Omental fat pad (tissue), 4 donors: ENCODE results near the gene MYO1B. TPM values are rescaled to one million over a fixed set of nuclear protein-coding genes. Genes with fewer than 3 reads are reported as not detected.

Experiments
- ATAC-seq: fragments of 150-250 bp; one replicate; pipeline ENCODE4 v1.9.1; 2016; ENCODE audit warnings: mild to moderate bottlenecking, moderate library complexity; ENCODE audit not compliant: low FRiP score
- DNase-seq: peaks from one replicate; pipeline ENCODE4 v3.0.0-alpha.2; 2019; ENCODE audit warnings: low spot score
- total RNA-seq, 4 donors: library from RNA; depleted of rRNA; stranded (reverse); fragments of >200 nt; gene quantifications; one replicate each; pipeline ENCODE4 v1.1.0, GENCODE V29; 2016
- TF ChIP-seq, protein P1 (sequence below), 3 donors: fragments of 450-650 bp; IDR thresholded peaks; one replicate each; pipeline ENCODE4 v1.5.1; 2016 to 2017; ENCODE audit warnings: antibody characterized with exemption in 3 of 3, mild to moderate bottlenecking in 3 of 3, moderate library complexity in 2 of 3

Gene MYO1B
- total RNA-seq, 4 donors from 2014 or later: 37.7 to 118 (median 59.8) TPM

DNA sequence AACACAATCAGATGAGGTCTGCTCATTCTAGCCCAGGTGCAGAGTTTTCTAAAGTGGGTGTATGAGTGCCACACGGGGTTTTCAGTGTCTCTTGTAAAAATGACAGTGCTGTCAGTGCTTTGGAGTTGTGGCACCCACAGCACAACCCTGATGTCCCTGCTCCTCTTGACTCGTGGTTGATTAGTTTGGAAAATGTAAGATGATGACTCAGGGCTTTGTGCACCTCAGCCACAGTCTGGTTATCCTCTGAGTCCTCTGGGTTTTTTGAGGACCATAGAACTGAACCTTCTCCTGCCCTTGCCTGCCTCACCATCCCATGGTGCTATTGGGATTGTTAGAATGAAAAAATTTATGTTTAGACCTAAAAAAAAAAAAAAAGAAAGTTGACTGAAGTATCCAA is 105.6 kb downstream of the MYO1B start:
- DNase-seq: no peak
- TF ChIP-seq, protein P1, sequence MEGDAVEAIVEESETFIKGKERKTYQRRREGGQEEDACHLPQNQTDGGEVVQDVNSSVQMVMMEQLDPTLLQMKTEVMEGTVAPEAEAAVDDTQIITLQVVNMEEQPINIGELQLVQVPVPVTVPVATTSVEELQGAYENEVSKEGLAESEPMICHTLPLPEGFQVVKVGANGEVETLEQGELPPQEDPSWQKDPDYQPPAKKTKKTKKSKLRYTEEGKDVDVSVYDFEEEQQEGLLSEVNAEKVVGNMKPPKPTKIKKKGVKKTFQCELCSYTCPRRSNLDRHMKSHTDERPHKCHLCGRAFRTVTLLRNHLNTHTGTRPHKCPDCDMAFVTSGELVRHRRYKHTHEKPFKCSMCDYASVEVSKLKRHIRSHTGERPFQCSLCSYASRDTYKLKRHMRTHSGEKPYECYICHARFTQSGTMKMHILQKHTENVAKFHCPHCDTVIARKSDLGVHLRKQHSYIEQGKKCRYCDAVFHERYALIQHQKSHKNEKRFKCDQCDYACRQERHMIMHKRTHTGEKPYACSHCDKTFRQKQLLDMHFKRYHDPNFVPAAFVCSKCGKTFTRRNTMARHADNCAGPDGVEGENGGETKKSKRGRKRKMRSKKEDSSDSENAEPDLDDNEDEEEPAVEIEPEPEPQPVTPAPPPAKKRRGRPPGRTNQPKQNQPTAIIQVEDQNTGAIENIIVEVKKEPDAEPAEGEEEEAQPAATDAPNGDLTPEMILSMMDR (IDR thresholded peaks at IDR 0.05): no peak
- ATAC-seq: no peak

DNA sequence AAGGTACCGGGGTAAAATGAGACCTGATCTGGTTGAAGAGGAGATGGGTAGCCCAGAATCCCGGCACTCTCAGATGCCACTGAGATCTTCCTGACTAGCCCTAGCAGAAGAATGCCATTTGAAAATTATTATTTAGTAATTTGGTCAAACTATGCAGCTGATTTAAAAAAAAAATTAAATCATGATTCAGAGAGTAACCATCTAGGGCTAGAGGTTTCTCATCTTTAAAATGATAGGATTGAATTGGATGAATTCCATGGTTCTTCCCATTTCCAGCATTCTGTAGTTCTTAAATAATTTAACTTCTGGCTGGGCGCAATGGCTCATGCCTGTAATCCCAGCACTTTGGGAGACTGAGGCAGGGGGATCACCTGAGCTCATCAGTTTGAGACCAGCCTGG is 106.1 kb downstream of the MYO1B start:
- TF ChIP-seq, protein P1 (IDR thresholded peaks at IDR 0.05): no peak
- no peak for ATAC-seq
- DNase-seq: no peak

DNA sequence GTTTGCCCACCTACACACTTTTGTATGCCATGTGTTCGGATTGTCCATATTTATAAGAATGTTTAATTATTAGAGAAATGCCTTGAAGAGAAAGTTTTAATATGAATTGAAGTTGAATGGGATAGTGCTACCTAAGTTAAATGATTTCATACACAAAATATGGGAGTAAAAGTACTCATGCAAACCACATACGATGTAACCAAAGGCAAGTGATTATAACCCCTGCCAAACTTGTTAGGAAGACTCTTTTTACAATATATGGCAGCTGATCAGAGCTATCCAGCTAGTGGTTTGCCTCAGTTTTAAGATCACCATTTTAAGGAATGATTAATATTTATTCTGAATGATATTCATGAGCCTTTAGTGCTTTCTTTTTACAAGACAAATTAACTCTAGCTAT is 106.7 kb downstream of the MYO1B start:
- ATAC-seq (no peak), DNase-seq (no peak)
- TF ChIP-seq, protein P1 (IDR thresholded peaks at IDR 0.05): no peak

DNA sequence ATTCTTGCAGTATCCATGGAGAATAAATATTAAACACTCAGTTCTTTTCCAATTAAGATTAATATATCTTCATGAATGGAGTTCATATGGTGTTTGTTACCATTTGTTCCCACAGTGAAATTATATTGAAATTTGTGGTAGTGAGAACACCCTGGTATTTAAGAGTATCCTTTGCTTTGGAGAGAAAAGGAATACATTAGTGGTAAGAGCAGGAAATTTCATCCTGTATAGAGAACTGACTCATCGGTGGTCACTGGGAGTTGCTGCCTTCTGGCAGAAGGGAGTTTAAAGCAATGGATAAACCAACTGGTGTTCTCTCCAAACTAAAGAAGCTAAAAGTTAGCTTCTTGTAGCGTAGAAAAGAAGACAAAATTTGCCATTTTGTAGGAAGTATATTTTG is 107.3 kb downstream of the MYO1B start:
- TF ChIP-seq, protein P1 (IDR thresholded peaks at IDR 0.05): no peak
- no peak for DNase-seq
- ATAC-seq: no peak

DNA sequence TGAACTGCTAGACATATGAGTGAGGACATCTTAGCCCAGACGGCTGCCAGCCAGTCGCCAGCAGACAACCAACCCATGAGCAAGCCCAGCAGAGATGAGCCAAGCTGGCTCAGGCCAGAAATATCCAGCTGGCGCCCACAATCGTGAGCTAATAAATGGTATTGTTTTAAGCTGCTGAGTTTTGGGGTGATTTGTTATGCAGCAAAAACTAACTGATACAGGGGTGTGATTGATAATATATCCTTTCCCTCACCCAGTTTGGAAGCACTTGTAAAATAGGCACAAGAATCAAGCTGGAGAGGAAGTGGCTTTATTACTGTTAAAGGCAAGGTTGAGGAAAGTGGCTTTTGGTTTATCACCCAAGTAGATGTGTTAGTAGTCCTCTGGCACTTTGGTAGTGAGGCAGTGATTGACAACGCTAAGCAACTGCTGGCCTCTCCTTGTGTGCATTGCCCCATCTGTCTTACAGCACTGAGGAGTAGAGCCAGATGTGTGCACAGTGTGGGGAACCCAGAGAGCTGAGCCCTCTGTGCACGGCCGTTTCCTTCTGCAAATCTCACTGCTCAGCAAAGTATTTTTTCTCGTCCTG is 110.1 kb downstream of the MYO1B start:
- no peak for ATAC-seq
- TF ChIP-seq, protein P1 (IDR thresholded peaks at IDR 0.05): no peak

DNA sequence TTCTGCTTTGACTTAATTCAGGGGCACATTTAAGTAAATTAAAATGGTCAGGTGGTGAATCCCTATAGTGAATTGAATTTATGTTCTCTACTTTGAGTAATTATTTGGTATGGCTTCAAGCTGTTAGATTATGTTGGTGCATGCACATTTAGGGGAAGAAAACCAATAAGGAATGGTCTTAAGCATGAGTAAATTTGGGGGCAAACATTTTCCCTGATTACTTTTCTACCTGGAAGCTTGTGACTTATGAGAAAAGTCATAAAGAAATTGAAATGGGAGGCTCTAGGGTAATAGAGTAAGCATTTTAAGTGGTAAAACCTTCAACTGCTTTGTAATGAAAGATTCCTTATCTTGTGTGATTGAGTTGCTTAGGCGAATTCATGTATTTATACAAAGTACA is 112.5 kb downstream of the MYO1B start:
- TF ChIP-seq, protein P1 (IDR thresholded peaks at IDR 0.05): no peak
- no peak for DNase-seq
- ATAC-seq: no peak

More for the DNA sequence above, 110.1 kb downstream of the MYO1B start:
- no peak for DNase-seq

DNA sequence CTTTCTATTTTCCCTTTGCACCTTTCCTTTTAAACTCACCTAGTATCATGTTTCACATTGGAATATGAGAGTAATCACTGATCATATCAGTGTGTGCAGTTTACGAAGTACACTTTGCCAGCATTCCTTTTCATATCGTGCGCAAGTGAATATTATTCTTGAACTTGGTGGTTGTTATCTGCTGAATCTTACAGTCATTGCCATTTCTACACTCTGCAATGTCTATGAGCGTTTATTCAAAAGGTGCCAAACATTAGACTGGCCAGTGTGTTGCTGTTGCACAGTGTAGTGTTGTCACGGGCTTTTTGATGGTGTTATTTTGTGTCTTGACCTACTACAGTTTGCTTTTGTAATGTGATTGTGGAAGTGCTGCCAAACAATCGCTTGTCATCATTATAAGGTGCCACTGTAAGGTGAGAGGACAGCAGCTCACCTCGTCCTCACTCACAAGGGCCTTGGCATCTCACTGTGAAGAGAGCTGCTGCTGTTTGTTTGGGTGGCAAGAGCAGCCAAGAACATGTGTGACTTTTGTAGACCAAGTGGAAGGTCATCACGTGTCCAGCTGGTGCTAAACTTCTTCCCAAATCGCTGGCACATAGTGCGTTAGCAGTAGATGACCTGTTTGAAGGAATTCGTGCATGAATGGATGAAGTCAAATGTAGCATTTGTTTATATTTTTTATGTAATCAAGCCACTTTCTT is 113.3 kb downstream of the MYO1B start:
- ATAC-seq: no peak
- TF ChIP-seq, protein P1 (IDR thresholded peaks at IDR 0.05): no peak
- no peak for DNase-seq
